ENCODE data around the gene MAP4K1.

DNA sequence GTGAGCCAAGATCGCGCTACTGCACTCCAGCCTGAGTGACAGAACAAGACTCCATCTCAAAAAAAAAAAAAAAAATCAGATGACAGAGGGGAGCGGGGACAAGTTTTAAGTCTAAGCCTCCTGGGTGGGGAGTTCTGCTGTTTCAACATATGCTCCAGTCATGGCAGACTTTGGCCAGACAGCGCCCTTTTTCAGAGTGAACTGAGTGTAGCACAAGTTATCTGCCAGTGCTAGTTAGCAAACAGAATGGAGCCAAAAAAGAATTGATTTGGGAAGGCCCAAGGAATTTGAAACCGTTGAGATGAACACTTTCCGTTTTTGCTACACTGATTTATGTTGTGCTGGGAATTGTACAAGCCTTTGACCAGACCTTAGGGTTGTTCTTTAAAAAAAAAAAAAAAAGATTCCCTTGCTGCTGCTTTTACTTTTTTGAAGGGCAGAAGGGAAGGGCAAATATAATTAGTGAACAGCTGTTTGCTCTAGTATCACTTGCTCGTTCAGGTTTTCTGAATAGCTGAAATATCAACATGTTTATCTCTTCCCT, 35.3 kb upstream of the MAP4K1 start:
- no peak for TF ChIP-seq EZH2 (IDR thresholded peaks at IDR 0.05; ENCODE audit: borderline replicate concordance, low read depth, low read length, poor library complexity, severe bottlenecking)
- TF ChIP-seq, protein P1, sequence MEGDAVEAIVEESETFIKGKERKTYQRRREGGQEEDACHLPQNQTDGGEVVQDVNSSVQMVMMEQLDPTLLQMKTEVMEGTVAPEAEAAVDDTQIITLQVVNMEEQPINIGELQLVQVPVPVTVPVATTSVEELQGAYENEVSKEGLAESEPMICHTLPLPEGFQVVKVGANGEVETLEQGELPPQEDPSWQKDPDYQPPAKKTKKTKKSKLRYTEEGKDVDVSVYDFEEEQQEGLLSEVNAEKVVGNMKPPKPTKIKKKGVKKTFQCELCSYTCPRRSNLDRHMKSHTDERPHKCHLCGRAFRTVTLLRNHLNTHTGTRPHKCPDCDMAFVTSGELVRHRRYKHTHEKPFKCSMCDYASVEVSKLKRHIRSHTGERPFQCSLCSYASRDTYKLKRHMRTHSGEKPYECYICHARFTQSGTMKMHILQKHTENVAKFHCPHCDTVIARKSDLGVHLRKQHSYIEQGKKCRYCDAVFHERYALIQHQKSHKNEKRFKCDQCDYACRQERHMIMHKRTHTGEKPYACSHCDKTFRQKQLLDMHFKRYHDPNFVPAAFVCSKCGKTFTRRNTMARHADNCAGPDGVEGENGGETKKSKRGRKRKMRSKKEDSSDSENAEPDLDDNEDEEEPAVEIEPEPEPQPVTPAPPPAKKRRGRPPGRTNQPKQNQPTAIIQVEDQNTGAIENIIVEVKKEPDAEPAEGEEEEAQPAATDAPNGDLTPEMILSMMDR (conservative IDR thresholded peaks at IDR 0.05; ENCODE audit: low read depth, low read length): no peak

Data from A673 (cell line).